Thyroid gland (tissue), 4 donors: Measurements from ENCODE around the gene ARF4. TPM values are rescaled to one million over a fixed set of nuclear protein-coding genes. Genes with fewer than 3 reads are reported as not detected.
A peak's percentile ranks its signal among the peaks of the same experiment; 100 is the strongest.

Source experiments
- DNase-seq, 2 donors: peaks; one replicate each; pipeline ENCODE4 v3.0.0-alpha.2; 2019
- H3K27ac ChIP-seq, 3 donors: fragments of 200-600 bp; sonication (generic); 1 replicate in 2 of 3; 2 replicates in 1 of 3; pipeline ENCODE4 v1.5.1; 2016 to 2019; ENCODE audit warnings: mild to moderate bottlenecking in 1 of 3, moderate library complexity in 1 of 3
- H3K27me3 ChIP-seq: fragments of 200-600 bp; sonication (generic); one replicate; pipeline ENCODE4 v1.5.1; 2019
- H3K36me3 ChIP-seq, 2 donors: fragments of 200-600 bp; sonication (generic); one replicate each; pipeline ENCODE4 v1.5.1; 2016 to 2019
- H3K4me1 ChIP-seq, 2 donors: fragments of 200-600 bp; sonication (generic); one replicate each; pipeline ENCODE4 v1.5.1; 2017 to 2019
- H3K4me3 ChIP-seq, 3 donors: fragments of 200-600 bp; sonication (generic); replicated peaks in 1 of 3; 1 replicate in 2 of 3; 2 replicates in 1 of 3; pipeline ENCODE4 v1.5.1; 2016; ENCODE audit warnings: mild to moderate bottlenecking in 1 of 3
- H3K9me3 ChIP-seq: fragments of 200-600 bp; sonication (generic); one replicate; pipeline ENCODE4 v1.5.1; 2017
- CTCF ChIP-seq, 6 experiments: fragments of 200-600 bp in 3 of 6; fragments of 450-650 bp in 3 of 6; sonication (generic) in 3 of 6; IDR thresholded peaks; one replicate each; pipeline ENCODE4 v1.5.1; 2016 to 2019; ENCODE audit warnings: antibody characterized with exemption in 6 of 6, mild to moderate bottlenecking in 2 of 6, inconsistent platforms in 1 of 6, moderate library complexity in 1 of 6
- POLR2A ChIP-seq, 2 donors: fragments of 450-650 bp; IDR thresholded peaks; one replicate each; pipeline ENCODE4 v1.6.1; 2017; ENCODE audit warnings: antibody characterized with exemption in 2 of 2, mild to moderate bottlenecking in 2 of 2, moderate library complexity in 1 of 2
- WGBS, 2 donors: methylation state at CpG; one replicate each; pipeline ENCODE4 v1.1.5; 2017; 5-methylcytosine and 5-hydroxymethylcytosine counted together
- intact Hi-C: fragments of 100-400 bp; cut with DNase I; formaldehyde crosslinking; loops from one replicate; pipeline ENCODE4 v1.15.1; 2023
- total RNA-seq, 4 donors: library from RNA; depleted of rRNA; stranded (reverse); fragments of >200 nt; gene quantifications; one replicate each; pipeline ENCODE4 v1.2.3, GENCODE V29; 2016

The ARF4 gene
- total RNA-seq, 4 donors from 2014 or later = 125 to 195 (median 159) TPM

- peak; percentile 66 to 74 for TF ChIP-seq POLR2A (IDR thresholded peaks at IDR 0.05)
- peak in 1 of 6 experiments; percentile 16 for TF ChIP-seq CTCF (IDR thresholded peaks at IDR 0.05)
- intact Hi-C loops = loop anchor here (10.0 kb wide), 1 partner anchor 199 kb away; the partner anchor contains the start of gene SLMAP
- H3K27ac ChIP-seq = peak within 1 kb of the TSS; percentile 83 to 98 (median 89)
- peaks cover 19 to 25% of the 10 kb centered on the region in 2 donors for H3K4me1 ChIP-seq
- WGBS, 2 donors = 0 to 1% methylated on average over 41 to 45 of the region's 54 CpGs
- peaks cover 1 to 3% of the 10 kb centered on the region in 2 donors for H3K36me3 ChIP-seq
- no peaks in the 10 kb centered on the region for H3K9me3 ChIP-seq
- peak; percentile 87 to 88 for DNase-seq
- no peaks in the 10 kb centered on the region for H3K27me3 ChIP-seq
- H3K4me3 ChIP-seq = peak within 1 kb of the TSS; percentile 52 to 81 (median 67)
Observed at GRCh38 chr3:57555738-57556458, 41.2 kb downstream of the ARF4 start, which contains the start of gene PDE12. Gene PDE12 (plus strand): TSS chr3:57556274. CDS start chr3:57556380, 106 bp downstream.

GRCh38 chr3:57555306-57555705, 41.8 kb downstream of the ARF4 start:
- intact Hi-C loops = loop anchor here (10.0 kb wide), 1 partner anchor 199 kb away; the partner anchor contains the start of gene SLMAP
- 26 to 34% methylated on average over 8 of the region's 8 CpGs for WGBS, 2 donors
- no peaks in the 10 kb centered on the region for H3K9me3 ChIP-seq

GRCh38 chr3:57546616-57547015, 50.5 kb downstream of the ARF4 start:
- Histone ChIP-seq H3K36me3 (no peaks in the 10 kb centered on the region), H3K27ac (no peak overlapping the region), H3K4me3 (no peak overlapping the region), H3K9me3 (no peaks in the 10 kb centered on the region), H3K4me1 (peaks cover 5 to 10% of the 10 kb centered on the region in 2 donors), H3K27me3 (no peaks in the 10 kb centered on the region)
- WGBS, 2 donors = 92% methylated on average over 1 of the region's 1 CpG
- DNase-seq = no peak
- intact Hi-C loops = no loop called here
- TF ChIP-seq CTCF (IDR thresholded peaks at IDR 0.05) = no peak
- TF ChIP-seq POLR2A (IDR thresholded peaks at IDR 0.05) = no peak

More at GRCh38 chr3:57555306-57555705, 41.8 kb downstream of the ARF4 start:
- Histone ChIP-seq H3K36me3 (no peaks in the 10 kb centered on the region), H3K27ac (peak overlapping the region; percentile 83 to 98 (median 89)), H3K4me1 (peaks cover 19 to 25% of the 10 kb centered on the region in 2 donors), H3K4me3 (peak overlapping the region; percentile 38 to 67 (median 52)), H3K27me3 (no peaks in the 10 kb centered on the region)
- peak in 1 of 2 donors; percentile 24 for DNase-seq
- TF ChIP-seq CTCF (IDR thresholded peaks at IDR 0.05) (no peak), POLR2A (IDR thresholded peaks at IDR 0.05) (no peak)

GRCh38 chr3:57545636-57546268, 51.4 kb downstream of the ARF4 start:
- TF ChIP-seq CTCF (IDR thresholded peaks at IDR 0.05) = no peak
- no peak for TF ChIP-seq POLR2A (IDR thresholded peaks at IDR 0.05)
- H3K27me3 ChIP-seq = no peaks in the 10 kb centered on the region
- H3K27ac ChIP-seq = no peak overlapping the region
- no peaks in the 10 kb centered on the region for H3K36me3 ChIP-seq
- intact Hi-C loops = no loop called here
- no peak overlapping the region for H3K4me3 ChIP-seq
- H3K9me3 ChIP-seq = no peaks in the 10 kb centered on the region
- H3K4me1 ChIP-seq = peaks cover 5 to 10% of the 10 kb centered on the region in 2 donors
- no peak for DNase-seq
- 76 to 86% methylated on average over 7 of the region's 7 CpGs for WGBS, 2 donors
